Progenitor cell of endocrine pancreas (in vitro differentiated cells): Measurements from ENCODE around the gene BATF. TPM values are rescaled to one million over a fixed set of nuclear protein-coding genes. Genes with fewer than 3 reads are reported as not detected.

ENCODE experiments used
- DNase-seq: peaks from one replicate; pipeline ENCODE4 v3.0.0; 2021; ENCODE audit warnings: low spot score; ENCODE audit not compliant: unreplicated experiment
- H3K27ac Mint-ChIP-seq: 2 replicates; pipeline ENCODE4 v1.8.0; 2021; ENCODE audit warnings: mild to moderate bottlenecking, moderate library complexity, mixed read lengths
- H3K27me3 Mint-ChIP-seq: 2 replicates; pipeline ENCODE4 v1.8.0; 2021; ENCODE audit warnings: mixed read lengths
- H3K36me3 Mint-ChIP-seq: 2 replicates; pipeline ENCODE4 v1.8.0; 2022; ENCODE audit warnings: mixed read lengths; ENCODE audit not compliant: insufficient read depth
- H3K4me1 Mint-ChIP-seq: 2 replicates; pipeline ENCODE4 v1.8.0; 2021; ENCODE audit warnings: low read depth, mixed read lengths
- H3K4me3 Mint-ChIP-seq: 2 replicates; pipeline ENCODE4 v1.8.0; 2021; ENCODE audit warnings: low read depth, mild to moderate bottlenecking, moderate library complexity, mixed read lengths
- H3K9me3 Mint-ChIP-seq: 2 replicates; pipeline ENCODE4 v1.8.0; 2021; ENCODE audit warnings: low read depth, mixed read lengths
- total RNA-seq: library from RNA; stranded (reverse); gene quantifications from 2 replicates; pipeline ENCODE4 v1.2.1, GENCODE V29; 2021
- TF ChIP-seq, protein P1 (sequence below): fragments of 200-600 bp; sonication (generic); IDR thresholded peaks from one replicate; pipeline ENCODE4 v1.5.0; 2021; ENCODE audit warnings: antibody characterized with exemption, mild to moderate bottlenecking; ENCODE audit not compliant: unreplicated experiment

The BATF gene
- total RNA-seq, 1 donor from 2014 or later, result not detected

DNA sequence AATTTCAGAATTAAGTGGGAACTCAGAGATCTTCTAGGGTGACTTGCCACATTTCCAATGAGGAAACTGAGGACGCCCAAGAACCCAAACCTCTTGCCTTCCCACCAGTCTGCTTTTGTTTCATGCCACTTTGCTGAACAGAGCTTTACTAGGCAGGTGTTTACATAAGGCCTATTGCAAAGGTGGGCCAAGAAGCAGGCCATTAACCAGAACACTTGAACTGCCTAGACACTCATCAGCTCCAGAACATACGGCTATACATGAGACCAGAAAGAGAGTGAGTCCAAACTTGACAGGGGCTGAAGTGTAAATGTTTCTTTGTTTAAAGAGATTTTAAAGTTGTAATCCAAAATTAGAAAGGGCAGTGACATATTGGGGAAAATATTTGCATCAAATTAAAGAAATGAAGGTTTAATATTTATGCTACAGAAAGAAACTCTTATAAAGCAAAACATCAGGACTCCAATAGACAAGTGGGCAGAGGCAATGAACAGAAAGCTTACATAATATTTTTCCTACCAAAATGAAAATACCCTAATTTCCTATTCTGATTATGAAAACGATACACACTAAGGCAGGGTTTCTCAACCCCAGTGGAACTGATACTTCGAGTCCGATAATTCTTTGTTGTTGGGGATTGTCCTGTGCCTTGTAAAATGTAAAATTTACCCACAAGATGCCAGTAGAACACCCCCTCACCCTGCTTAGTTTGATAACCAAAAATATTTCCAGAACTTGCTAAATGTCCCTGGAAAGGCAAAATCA lies 11.7 kb downstream of the BATF start:
- TF ChIP-seq, protein P1, sequence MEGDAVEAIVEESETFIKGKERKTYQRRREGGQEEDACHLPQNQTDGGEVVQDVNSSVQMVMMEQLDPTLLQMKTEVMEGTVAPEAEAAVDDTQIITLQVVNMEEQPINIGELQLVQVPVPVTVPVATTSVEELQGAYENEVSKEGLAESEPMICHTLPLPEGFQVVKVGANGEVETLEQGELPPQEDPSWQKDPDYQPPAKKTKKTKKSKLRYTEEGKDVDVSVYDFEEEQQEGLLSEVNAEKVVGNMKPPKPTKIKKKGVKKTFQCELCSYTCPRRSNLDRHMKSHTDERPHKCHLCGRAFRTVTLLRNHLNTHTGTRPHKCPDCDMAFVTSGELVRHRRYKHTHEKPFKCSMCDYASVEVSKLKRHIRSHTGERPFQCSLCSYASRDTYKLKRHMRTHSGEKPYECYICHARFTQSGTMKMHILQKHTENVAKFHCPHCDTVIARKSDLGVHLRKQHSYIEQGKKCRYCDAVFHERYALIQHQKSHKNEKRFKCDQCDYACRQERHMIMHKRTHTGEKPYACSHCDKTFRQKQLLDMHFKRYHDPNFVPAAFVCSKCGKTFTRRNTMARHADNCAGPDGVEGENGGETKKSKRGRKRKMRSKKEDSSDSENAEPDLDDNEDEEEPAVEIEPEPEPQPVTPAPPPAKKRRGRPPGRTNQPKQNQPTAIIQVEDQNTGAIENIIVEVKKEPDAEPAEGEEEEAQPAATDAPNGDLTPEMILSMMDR, result no peak
- H3K4me1 Mint-ChIP-seq, result peaks cover 2% of the 10 kb centered on the region
- no peaks in the 10 kb centered on the region for H3K27me3 Mint-ChIP-seq
- H3K36me3 Mint-ChIP-seq, result no peaks in the 10 kb centered on the region
- H3K4me3 Mint-ChIP-seq, result no peak overlapping the region
- no peak overlapping the region for H3K27ac Mint-ChIP-seq
- DNase-seq, result no peak
- no peaks in the 10 kb centered on the region for H3K9me3 Mint-ChIP-seq

DNA sequence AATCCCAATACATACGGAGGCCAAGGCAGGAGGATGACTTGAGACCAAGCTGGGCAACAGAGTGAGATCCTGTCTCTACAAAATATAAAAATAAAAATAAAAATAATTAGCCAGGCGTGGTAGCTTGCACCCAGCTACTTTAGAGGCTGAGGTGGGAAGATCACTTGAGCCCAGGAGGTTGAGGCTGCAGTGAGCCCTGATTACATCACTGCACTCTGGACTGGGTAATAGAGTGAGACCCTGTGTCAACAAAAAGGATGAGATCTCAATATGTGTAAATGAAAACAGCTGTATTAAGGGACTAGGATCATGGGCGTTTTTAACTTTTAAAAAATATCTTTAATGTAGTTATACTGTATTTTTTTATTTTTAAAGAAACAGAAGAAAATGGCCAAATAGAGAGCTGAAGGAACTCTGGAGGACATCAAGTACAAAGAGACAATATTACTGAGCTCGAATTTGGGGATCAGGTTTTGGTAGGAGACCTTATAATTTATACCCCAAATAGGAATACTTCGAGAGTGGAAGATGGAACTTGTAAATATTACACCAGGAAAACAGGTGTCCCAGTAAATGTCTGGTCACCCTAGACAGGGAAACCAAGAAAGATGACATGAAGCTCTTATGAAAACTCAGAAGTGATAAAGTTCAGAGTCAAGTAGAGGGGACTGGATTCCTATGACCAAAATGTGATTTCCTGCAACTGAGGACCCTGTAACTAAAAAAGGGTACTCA lies 13.1 kb downstream of the BATF start:
- Mint-ChIP-seq H3K27ac (no peak overlapping the region), H3K9me3 (no peaks in the 10 kb centered on the region), H3K36me3 (no peaks in the 10 kb centered on the region), H3K27me3 (peaks cover 4% of the 10 kb centered on the region), H3K4me3 (no peak overlapping the region), H3K4me1 (peaks cover 2% of the 10 kb centered on the region)
- TF ChIP-seq, protein P1, result no peak
- DNase-seq, result no peak

DNA sequence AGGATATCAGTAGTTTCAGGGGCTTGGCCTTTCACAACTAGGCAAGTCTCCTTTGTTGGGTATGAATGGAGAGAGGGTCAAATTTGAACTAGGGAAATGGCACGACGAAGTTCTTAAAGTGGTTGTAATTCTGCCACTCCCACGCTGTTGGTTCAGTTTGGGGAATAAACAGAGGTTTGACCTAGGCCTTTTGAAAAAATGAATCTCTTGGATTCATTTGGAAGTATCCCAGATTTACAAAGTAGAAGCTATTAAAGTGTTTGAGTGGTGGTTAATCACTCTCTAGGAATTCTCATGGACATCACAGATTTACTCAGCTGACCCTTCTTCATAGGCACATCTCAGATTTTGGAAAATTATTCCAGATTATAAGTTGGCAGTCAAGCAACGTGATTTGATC lies 14.8 kb downstream of the BATF start:
- Mint-ChIP-seq H3K4me3 (no peak overlapping the region), H3K4me1 (peaks cover 2% of the 10 kb centered on the region), H3K9me3 (no peaks in the 10 kb centered on the region), H3K27ac (no peak overlapping the region), H3K27me3 (peaks cover 4% of the 10 kb centered on the region), H3K36me3 (no peaks in the 10 kb centered on the region)
- TF ChIP-seq, protein P1, result no peak
- no peak for DNase-seq

DNA sequence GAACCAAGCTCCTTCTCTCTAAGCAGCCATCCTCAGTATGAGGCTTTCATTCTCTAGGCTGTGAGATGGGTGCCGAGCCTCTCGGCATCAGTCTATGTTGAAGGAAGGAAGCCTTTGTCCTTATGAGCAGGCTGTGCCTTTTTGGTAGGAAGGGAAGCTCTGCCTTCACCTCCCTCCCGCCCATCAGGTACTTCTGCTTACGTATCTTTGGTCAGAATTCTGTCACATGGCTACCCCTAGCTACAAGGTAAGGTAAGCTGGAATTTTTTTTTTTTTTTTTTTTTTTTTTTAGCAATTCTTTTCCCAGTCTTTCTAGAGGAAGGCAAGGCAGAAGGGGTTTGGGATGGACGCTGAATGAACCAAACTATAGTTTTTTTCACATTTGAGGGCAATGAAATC lies 16.9 kb downstream of the BATF start:
- H3K36me3 Mint-ChIP-seq, result no peaks in the 10 kb centered on the region
- peaks cover 2% of the 10 kb centered on the region for H3K4me1 Mint-ChIP-seq
- H3K27me3 Mint-ChIP-seq, result peaks cover 4% of the 10 kb centered on the region
- H3K4me3 Mint-ChIP-seq, result no peak overlapping the region
- no peak for DNase-seq
- no peak overlapping the region for H3K27ac Mint-ChIP-seq
- H3K9me3 Mint-ChIP-seq, result no peaks in the 10 kb centered on the region
- TF ChIP-seq, protein P1, result no peak

DNA sequence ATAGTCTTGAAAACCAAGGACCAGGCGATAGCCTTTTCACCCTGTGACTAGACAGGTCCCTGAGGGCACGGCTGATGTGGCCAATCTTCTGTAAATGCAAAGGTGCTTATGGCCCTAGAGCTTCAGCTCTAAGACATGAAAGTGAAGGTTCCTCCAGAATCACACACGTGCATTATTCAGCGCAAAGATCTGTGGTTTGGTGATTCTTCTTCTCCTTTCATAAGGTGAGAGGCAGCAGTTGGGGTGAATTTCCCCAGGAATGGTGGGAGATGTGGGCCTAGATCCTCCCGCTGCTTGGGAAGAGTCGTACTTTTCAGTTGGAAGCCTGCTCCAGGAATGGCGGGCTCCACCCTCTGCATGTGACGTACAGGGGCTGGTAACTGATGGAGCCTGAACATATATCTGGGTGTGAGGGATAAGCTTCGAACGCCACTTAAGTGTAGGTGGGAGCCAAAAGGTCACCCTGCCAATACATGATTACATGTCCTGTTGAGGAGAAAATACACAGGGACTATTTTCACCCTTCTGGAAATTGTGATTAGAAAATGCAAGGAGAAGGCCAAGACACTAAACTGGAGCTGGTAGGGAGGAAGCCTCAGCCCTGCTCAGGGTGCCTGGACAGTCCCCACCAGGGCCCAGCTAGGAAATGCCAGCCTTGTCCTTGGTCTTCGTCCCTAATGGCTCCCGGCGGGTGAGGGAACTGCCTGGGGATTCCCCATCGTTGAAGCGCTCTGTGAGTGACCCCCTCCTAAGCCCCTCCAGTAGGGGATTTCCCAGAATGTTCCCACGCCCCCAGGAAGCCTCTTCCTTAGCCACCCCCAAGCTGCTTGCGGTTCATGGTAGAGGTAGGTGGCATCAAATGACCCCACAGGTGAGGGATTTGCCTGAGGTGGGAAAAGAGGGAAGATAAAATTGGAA lies 17.6 kb downstream of the BATF start:
- H3K36me3 Mint-ChIP-seq, result no peaks in the 10 kb centered on the region

More for the DNA sequence above, 17.6 kb downstream of the BATF start:
- H3K9me3 Mint-ChIP-seq, result no peaks in the 10 kb centered on the region
- H3K4me1 Mint-ChIP-seq, result peaks cover 2% of the 10 kb centered on the region
- no peak for DNase-seq
- H3K27me3 Mint-ChIP-seq, result peaks cover 4% of the 10 kb centered on the region
- H3K27ac Mint-ChIP-seq, result peak overlapping the region; percentile 18
- TF ChIP-seq, protein P1, result no peak
- no peak overlapping the region for H3K4me3 Mint-ChIP-seq
